ENCODE data around the gene ZNF644. TPM values are rescaled to one million over a fixed set of nuclear protein-coding genes. Genes with fewer than 3 reads are reported as not detected.

The ZNF644 gene
- total RNA-seq, 2 donors from 2014 or later: 24.9 to 34.4 TPM

DNA sequence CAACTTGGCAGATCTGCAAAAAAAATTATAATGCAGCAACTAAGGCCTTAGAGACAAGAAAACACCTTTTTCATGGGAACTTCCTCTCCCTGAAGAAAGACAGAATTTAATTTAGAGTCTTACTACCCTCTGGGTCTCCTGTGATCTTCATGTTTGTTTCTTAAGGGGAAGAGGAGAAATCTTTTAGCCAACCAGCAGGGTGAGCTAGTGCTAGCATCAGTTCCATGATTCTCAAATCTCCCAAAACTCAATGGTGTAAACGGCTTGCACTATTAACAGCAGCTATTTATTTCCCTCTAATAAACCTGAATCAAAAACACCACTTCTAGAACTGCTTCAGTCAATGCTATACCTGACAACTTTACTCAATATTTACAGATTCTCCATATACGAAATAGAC, 3.8 kb downstream of the ZNF644 start:
- H3K4me3 ChIP-seq: no peak overlapping the region
- TF ChIP-seq, protein P1, sequence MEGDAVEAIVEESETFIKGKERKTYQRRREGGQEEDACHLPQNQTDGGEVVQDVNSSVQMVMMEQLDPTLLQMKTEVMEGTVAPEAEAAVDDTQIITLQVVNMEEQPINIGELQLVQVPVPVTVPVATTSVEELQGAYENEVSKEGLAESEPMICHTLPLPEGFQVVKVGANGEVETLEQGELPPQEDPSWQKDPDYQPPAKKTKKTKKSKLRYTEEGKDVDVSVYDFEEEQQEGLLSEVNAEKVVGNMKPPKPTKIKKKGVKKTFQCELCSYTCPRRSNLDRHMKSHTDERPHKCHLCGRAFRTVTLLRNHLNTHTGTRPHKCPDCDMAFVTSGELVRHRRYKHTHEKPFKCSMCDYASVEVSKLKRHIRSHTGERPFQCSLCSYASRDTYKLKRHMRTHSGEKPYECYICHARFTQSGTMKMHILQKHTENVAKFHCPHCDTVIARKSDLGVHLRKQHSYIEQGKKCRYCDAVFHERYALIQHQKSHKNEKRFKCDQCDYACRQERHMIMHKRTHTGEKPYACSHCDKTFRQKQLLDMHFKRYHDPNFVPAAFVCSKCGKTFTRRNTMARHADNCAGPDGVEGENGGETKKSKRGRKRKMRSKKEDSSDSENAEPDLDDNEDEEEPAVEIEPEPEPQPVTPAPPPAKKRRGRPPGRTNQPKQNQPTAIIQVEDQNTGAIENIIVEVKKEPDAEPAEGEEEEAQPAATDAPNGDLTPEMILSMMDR (IDR thresholded peaks at IDR 0.05): peak in 1 of 2 donors; percentile 50
- H3K36me3 ChIP-seq: peaks cover 3% of the 10 kb centered on the region
- no peaks in the 10 kb centered on the region for H3K9me3 ChIP-seq
- H3K4me1 ChIP-seq: peaks cover 0 to 64% of the 10 kb centered on the region in 2 donors
- H3K27me3 ChIP-seq: no peaks in the 10 kb centered on the region
- H3K27ac ChIP-seq: no peak overlapping the region
- no peak for DNase-seq (ENCODE audit: low spot score)

DNA sequence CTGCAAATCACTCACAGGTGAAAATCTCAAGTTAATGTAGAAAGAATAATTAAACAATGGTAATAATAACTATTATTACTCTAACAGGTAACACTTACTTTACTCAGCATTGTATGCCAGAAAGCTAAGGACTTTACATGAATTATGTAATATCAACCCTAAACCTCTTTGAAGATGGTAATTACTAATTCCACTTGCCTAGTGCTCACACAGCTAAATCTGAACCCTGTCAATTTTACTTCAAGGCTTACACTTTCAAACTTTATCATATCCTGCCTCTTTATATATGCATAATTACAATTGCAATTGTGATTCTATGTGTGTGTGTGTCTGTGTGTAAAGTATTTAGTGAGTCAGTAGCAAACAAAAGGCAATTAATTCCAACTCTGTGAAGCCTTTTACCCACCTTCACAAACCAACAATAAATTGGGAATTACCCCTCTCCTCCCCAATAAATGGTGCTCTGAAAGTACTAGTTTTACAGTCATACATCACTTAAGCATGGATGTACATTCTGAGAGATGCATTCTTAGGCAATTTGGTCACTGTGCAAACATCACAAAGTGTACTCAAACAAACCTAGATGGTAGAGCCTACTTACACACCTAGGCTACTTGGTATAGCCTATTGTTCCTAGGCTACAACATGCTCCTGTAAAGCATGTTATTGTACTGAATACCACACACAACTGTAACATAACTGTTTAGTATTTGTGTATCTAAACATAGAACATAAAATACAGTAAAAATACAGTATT, 5.9 kb downstream of the ZNF644 start:
- H3K27ac ChIP-seq: no peak overlapping the region
- H3K4me3 ChIP-seq: no peak overlapping the region
- DNase-seq (ENCODE audit: low spot score): no peak
- TF ChIP-seq, protein P1 (IDR thresholded peaks at IDR 0.05): no peak
- no peaks in the 10 kb centered on the region for H3K9me3 ChIP-seq
- H3K27me3 ChIP-seq: no peaks in the 10 kb centered on the region
- H3K36me3 ChIP-seq: peaks cover 3% of the 10 kb centered on the region
- peaks cover 0 to 65% of the 10 kb centered on the region in 2 donors for H3K4me1 ChIP-seq

DNA sequence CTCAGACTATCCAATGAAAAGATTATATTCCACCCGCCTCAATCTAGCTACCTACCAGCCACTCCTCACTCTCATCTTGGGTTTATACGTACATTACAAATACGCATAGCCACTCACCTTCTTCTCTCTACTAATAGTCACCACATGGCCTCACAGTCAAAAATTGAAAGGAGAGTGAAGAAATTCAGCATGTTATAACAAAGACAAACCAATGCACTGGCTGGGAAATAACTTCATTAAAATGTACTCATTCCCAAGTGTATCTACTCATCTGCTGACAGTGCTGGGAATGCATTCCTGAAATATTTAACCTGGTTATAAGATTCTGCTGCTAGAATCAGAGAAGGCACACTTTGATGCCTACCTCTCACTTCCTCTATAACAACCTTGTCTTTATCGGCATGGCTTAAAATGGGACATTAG, 6.5 kb downstream of the ZNF644 start:
- Histone ChIP-seq H3K9me3 (no peaks in the 10 kb centered on the region), H3K27me3 (no peaks in the 10 kb centered on the region), H3K4me3 (no peak overlapping the region), H3K36me3 (peaks cover 3% of the 10 kb centered on the region), H3K27ac (no peak overlapping the region), H3K4me1 (peaks cover 0 to 59% of the 10 kb centered on the region in 2 donors)
- TF ChIP-seq, protein P1 (IDR thresholded peaks at IDR 0.05): no peak
- no peak for DNase-seq (ENCODE audit: low spot score)

DNA sequence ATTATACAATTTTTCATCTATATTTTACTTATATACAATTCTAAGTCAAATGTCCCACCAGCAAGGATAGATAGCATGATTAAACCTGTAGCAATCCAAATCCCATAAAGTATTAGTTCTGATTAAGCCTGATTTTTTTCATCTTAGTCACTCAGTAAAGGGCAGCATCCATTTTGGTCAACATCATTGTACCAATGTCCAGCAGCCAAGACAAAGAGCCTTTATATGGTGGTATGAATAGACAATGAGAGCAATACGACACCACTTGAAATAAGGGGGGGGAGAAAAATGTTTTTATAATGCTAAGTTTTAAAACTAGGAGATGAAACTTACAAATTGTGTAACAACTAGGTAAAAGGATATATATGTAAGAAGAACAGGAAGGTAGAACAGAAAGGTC, 7.4 kb downstream of the ZNF644 start:
- H3K4me1 ChIP-seq: peaks cover 0 to 56% of the 10 kb centered on the region in 2 donors

DNA sequence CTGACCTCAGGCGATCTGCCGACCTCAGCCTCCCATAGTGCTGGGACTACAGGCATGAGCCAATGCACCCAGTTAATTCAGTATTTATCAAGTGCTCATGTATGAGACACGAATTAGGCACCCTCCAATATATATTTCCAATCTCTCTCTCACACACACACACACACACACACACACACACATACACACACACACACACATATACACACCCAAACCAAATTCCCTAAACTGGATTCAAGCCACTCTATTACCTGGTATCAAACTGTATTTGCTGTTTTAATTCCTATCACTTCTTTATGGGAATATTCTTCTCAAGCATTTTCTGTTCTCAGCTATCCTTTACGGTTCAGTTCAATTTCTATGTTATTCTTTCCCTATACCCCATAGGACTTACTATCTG, 8.5 kb downstream of the ZNF644 start:
- DNase-seq (ENCODE audit: low spot score): no peak
- H3K27me3 ChIP-seq: no peaks in the 10 kb centered on the region
- no peak overlapping the region for H3K27ac ChIP-seq
- no peaks in the 10 kb centered on the region for H3K9me3 ChIP-seq
- TF ChIP-seq, protein P1 (IDR thresholded peaks at IDR 0.05): no peak
- peaks cover 0 to 45% of the 10 kb centered on the region in 2 donors for H3K4me1 ChIP-seq
- no peaks in the 10 kb centered on the region for H3K36me3 ChIP-seq
- no peak overlapping the region for H3K4me3 ChIP-seq

More for the DNA sequence above, 7.4 kb downstream of the ZNF644 start:
- H3K27me3 ChIP-seq: no peaks in the 10 kb centered on the region
- no peaks in the 10 kb centered on the region for H3K9me3 ChIP-seq
- no peak for DNase-seq (ENCODE audit: low spot score)
- H3K4me3 ChIP-seq: no peak overlapping the region
- TF ChIP-seq, protein P1 (IDR thresholded peaks at IDR 0.05): no peak
- no peak overlapping the region for H3K27ac ChIP-seq
- H3K36me3 ChIP-seq: peaks cover under 1% of the 10 kb centered on the region
